Right cardiac atrium (tissue), 5 donors: ENCODE results near the gene TRIM10. TPM values are rescaled to one million over a fixed set of nuclear protein-coding genes. Genes with fewer than 3 reads are reported as not detected.
"Not testable (repeated sequence)": the region's sequence is repeated elsewhere in the genome, so short reads cannot be mapped to it uniquely, and the experiment has no call there.

ENCODE experiments used
- ATAC-seq, 2 donors: fragments of 200-7000 bp; cut with Tn5 transposase; one replicate each; pipeline versions ENCODE4 v1.8.0 to v1.9.1; 2020; ENCODE audit warnings: moderate library complexity in 2 of 2, mild to moderate bottlenecking in 1 of 2
- DNase-seq, 3 donors: peaks; one replicate each; pipeline ENCODE4 v3.0.0-alpha.2; 2020
- H3K27ac ChIP-seq: one replicate; pipeline ENCODE4 v1.5.1; 2013; ENCODE audit warnings: mild to moderate bottlenecking, low read length, control low read depth, moderate library complexity
- H3K27me3 ChIP-seq: one replicate; pipeline ENCODE4 v1.6.1; 2013; ENCODE audit not compliant: control insufficient read depth, insufficient read depth
- H3K4me1 ChIP-seq: one replicate; pipeline ENCODE4 v1.6.1; 2013; ENCODE audit warnings: low read length; ENCODE audit not compliant: control insufficient read depth, insufficient read depth
- H3K4me3 ChIP-seq: one replicate; pipeline ENCODE4 v1.5.1; 2013; ENCODE audit warnings: low read length, control low read depth
- H3K9me3 ChIP-seq: one replicate; pipeline ENCODE4 v1.6.1; 2013; ENCODE audit warnings: low read length; ENCODE audit not compliant: control insufficient read depth
- WGBS: extraction: QIAGEN DNeasy Blood & Tissue Kit; methylation state at CpG from one replicate; pipeline ENCODE4 v1.1.7; 2013; 5-methylcytosine and 5-hydroxymethylcytosine counted together
- intact Hi-C, 4 donors: fragments of 100-400 bp; cut with DNase I; formaldehyde crosslinking; loops; one replicate each; pipeline versions ENCODE4 v1.11.0 to v1.14.0; 2022 to 2023
- polyA plus RNA-seq: library from polyadenylated mRNA; stranded (reverse); fragments of 200-250 nt; gene quantifications from one replicate; pipeline ENCODE4 v1.2.3, GENCODE V29; 2013
- total RNA-seq, 4 donors: library from RNA; stranded (reverse); fragmentation: NEBNext Ultra II Directional; extraction: Animal tissue kit (Norgen Biotek cat#: 25700); gene quantifications; one replicate each; pipeline ENCODE4 v1.2.1, GENCODE V29; 2021
- donor health status: healthy with polysubstance abuse.
- donor health status: DM: no; HTN: yes; CAD: no.
- donor health status: DM: no; HTN: no; CAD: no.
- donor health status: DM: no; HTN: yes; CAD: no; lungs with severe emphysema.
- donor health status: DM: yes; HTN: yes; CAD: no.

The TRIM10 gene
- total and polyA plus RNA-seq, 5 donors = not detected

DNA sequence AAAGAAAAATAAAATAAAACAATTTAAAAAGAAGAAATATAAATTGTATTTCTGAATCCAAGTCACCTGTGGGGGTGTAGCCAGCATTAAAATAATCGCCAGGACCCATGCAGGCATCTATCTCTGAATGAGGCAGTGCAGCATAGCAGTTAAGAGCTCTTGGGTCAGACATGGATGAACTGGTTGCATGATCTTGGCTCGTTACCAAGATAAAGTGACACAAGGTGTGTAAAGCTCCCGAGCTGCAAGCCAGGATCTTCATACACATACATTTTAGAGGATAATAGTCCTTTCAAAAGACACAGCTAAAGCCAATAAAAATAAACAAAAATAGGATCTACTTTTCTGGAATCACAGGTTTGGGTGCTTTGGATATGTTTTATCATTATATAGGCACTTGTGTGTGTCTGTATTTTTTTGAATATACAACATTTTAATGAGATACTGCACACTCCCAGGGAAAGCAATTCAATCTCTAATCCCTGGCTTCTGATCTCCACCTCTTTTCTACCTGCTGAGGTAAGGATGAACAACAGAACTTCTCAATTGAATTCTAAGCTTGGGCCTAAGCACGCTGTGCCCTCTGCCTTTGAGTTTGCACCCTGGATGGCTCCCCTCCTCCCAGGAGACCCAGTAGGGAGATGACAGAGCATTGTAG is 8.9 kb downstream of the TRIM10 start:
- ATAC-seq (no peak), DNase-seq (no peak)
- intact Hi-C loops = no loop called here
- Histone ChIP-seq H3K4me3 (no peak overlapping the region), H3K27me3 (no peaks in the 10 kb centered on the region), H3K9me3 (no peaks in the 10 kb centered on the region), H3K4me1 (peaks cover 2% of the 10 kb centered on the region), H3K27ac (no peak overlapping the region)
- 64% methylated on average over 4 of the region's 4 CpGs for whole genome bisulfite sequencing

DNA sequence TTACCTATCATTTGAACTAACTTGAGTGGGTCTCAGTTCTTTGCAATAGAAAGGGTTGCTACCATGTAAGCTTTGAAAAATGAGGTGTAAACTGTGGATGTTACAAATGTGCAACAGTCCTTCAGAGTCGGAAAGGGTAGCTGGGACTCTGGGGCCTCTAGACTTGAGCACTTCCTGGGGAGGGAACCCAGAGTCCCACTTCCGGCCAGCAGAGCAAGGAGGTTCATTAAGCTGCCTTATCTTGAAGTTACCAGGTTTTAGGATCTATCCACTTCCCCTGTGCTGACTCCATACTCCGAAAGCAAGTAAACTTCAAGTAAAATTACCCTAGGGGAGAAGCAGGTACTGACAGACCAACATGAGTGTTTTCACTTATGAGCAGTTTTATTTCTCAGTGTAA is 9.4 kb downstream of the TRIM10 start:
- no peaks in the 10 kb centered on the region for H3K9me3 ChIP-seq
- H3K27me3 ChIP-seq = no peaks in the 10 kb centered on the region
- no peak for DNase-seq
- no peak overlapping the region for H3K4me3 ChIP-seq
- intact Hi-C loops = no loop called here
- H3K27ac ChIP-seq = no peak overlapping the region
- H3K4me1 ChIP-seq = peaks cover 2% of the 10 kb centered on the region
- no peak for ATAC-seq
- 44% methylated on average over 3 of the region's 3 CpGs for WGBS

DNA sequence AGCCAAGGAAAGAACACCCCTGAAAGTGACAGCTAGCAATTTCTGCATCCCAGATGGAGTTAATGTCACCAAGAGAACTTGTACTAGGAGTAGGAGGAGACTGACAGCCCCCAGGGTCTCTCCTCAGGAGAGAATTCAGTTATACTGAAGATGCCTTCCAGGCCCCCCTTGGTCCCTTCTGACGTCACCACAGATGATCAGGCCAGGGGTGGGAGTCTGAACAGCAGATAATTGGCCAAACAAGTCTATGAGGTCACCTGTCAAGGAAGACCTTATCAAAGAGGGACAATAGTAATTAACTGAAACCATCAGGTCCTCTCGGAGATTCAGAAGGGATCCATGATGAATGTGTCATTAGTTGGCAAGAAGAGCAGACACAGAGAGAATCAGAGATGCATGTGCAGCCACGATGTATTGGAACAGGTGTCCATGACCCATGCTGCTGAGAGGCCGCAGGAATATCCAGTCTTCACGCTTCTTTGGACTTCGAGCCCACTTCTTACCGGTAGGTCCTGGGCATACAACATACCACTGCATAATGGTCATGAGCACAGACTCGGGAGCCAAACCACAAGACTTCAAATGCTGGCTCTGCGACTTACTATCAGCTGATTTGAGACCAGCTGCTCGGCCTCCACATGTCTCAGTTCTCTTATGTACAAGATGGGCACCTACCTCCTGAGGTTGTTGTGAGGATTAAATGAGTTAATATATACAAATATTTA is 10.2 kb downstream of the TRIM10 start:
- DNase-seq (no peak), ATAC-seq (no peak)
- H3K4me3 ChIP-seq = no peak overlapping the region
- no peaks in the 10 kb centered on the region for H3K9me3 ChIP-seq
- H3K4me1 ChIP-seq = no peaks in the 10 kb centered on the region
- no peaks in the 10 kb centered on the region for H3K27me3 ChIP-seq
- intact Hi-C loops = no loop called here
- 81% methylated on average over 10 of the region's 10 CpGs for WGBS
- H3K27ac ChIP-seq = no peak overlapping the region

DNA sequence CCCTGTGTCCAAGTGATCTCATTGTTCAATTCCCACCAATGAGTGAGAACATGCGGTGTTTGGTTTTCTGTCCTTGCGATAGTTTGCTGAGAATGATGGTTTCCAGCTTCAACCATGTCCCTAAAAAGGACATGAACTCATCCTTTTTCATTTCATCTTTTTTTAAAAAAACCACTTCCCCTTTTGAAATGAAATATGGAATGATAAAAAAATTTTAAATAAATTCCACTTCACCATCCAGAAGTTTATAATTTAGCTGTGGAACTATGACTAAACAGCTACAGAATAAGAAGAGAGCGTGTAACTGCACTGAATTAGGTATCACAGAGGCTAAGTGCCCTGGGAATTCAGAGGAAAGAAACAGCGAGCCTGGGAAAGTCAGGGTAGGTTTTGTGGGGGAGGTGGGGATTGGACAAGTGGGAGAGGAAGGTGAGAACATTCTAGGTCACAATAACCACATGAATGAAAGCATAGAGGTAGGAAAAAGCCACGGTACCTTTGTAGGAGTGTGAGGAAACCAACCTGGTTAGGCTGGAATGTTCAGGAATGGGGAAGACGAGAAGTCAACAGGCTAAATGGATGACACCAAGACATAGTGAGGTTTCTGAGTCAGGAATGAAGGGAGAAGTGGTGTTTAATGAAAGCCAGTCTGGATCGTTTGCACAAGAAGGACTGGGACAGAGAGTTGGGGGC is 11.0 kb downstream of the TRIM10 start:
- no peak for DNase-seq
- no peaks in the 10 kb centered on the region for H3K27me3 ChIP-seq
- H3K9me3 ChIP-seq = no peaks in the 10 kb centered on the region
- no peak for ATAC-seq
- no peak overlapping the region for H3K4me3 ChIP-seq
- intact Hi-C loops = no loop called here
- no peaks in the 10 kb centered on the region for H3K4me1 ChIP-seq
- WGBS = 64% methylated on average over 7 of the region's 7 CpGs
- no peak overlapping the region for H3K27ac ChIP-seq

DNA sequence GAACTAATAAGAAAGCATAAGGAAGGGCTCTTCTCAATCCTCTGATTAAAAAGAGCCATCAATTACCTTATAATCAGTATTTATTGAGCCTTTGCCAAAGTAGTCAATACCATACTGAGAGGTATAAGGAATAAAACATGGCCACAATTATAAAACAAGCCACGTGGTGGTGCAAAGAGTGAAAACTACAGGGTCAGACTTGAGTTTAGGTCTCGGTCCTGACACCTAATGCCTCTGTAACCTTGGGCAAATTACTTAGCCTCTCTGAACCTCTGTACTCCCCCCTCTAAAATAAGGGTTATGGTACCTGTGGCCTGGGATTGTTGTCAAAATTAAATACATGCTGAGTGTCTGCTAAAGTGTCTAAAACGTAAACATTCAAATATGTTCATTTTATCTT is 11.8 kb downstream of the TRIM10 start:
- no peak for DNase-seq

DNA sequence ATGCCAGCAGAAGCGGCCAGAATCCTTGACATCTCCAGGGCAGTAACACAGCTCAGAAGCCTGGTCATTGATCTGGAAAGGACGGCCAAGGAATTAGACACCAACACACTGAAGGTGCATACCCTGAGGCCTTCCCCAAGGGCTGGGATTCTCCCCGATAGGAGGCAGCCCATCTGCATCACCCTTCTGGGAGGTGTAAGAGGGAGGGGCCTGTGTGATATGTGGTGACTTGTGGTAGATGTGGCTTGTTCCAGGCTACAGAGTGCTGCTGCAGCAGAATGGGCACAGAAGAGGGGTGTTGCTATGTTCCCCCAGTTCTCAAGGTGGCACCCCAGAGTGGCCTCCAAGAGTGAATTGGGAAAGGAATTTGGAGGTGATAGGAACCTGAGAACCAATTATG is 13.9 kb downstream of the TRIM10 start:
- no peaks in the 10 kb centered on the region for H3K9me3 ChIP-seq
- WGBS = 65% methylated on average over 3 of the region's 3 CpGs
- ATAC-seq (peak in 1 of 2 donors; percentile 35), DNase-seq (no peak)
- no peak overlapping the region for H3K27ac ChIP-seq
- H3K4me3 ChIP-seq = no peak overlapping the region
- intact Hi-C loops = no loop called here
- no peaks in the 10 kb centered on the region for H3K4me1 ChIP-seq
- no peaks in the 10 kb centered on the region for H3K27me3 ChIP-seq

More for the DNA sequence above, 11.8 kb downstream of the TRIM10 start:
- no peak for ATAC-seq
- WGBS = 65% methylated on average over 3 of the region's 3 CpGs
- Histone ChIP-seq H3K27me3 (no peaks in the 10 kb centered on the region), H3K27ac (no peak overlapping the region), H3K4me1 (no peaks in the 10 kb centered on the region), H3K9me3 (no peaks in the 10 kb centered on the region), H3K4me3 (no peak overlapping the region)
- intact Hi-C loops = no loop called here

DNA sequence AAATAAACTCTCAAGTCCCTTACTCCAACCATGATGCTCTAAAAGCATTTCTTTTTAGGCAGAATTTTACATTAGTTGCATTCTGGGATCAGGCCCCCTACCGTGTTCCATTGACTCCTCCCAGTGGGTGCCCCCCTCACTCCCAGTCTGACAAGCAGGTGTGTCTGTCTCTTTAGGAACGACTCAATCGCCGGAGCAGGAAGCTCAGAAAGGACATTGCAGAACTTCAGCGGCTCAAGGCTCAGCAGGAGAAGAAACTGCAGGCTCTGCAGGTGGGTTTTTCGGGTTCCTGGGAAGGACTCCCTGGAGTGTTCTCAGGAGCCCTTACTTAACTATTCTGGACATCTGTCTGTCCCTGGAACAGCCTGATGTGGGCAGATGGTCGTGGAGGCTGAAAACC is 15.2 kb downstream of the TRIM10 start:
- DNase-seq (no peak), ATAC-seq (no peak)
- H3K27ac ChIP-seq = no peak overlapping the region
- no peaks in the 10 kb centered on the region for H3K9me3 ChIP-seq
- intact Hi-C loops = no loop called here
- no peaks in the 10 kb centered on the region for H3K27me3 ChIP-seq
- WGBS = 48% methylated on average over 7 of the region's 7 CpGs
- no peaks in the 10 kb centered on the region for H3K4me1 ChIP-seq
- no peak overlapping the region for H3K4me3 ChIP-seq

DNA sequence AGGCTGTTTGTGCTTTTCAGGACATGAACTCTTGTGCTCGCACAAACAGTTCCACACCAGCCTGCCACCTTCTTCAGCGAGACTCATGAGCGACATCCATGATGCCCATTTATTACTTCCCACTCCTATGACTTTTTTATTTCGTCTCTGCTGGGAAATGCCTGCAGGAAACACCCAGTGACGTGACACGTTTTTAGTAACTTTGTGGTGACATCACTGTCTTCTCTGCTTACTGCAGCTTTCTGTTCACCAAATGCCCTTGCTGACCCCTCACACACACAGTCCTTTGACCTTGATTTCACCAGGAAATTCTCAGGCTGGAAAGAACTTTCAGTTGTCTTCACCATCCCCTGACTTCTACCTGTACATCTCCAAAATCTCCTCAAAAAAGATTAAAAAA is 16.2 kb downstream of the TRIM10 start:
- Histone ChIP-seq H3K27ac (no peak overlapping the region), H3K27me3 (no peaks in the 10 kb centered on the region), H3K9me3 (no peaks in the 10 kb centered on the region), H3K4me1 (no peaks in the 10 kb centered on the region), H3K4me3 (no peak overlapping the region)
- 48% methylated on average over 6 of the region's 6 CpGs for WGBS
- DNase-seq (no peak), ATAC-seq (no peak)
- intact Hi-C loops = no loop called here

DNA sequence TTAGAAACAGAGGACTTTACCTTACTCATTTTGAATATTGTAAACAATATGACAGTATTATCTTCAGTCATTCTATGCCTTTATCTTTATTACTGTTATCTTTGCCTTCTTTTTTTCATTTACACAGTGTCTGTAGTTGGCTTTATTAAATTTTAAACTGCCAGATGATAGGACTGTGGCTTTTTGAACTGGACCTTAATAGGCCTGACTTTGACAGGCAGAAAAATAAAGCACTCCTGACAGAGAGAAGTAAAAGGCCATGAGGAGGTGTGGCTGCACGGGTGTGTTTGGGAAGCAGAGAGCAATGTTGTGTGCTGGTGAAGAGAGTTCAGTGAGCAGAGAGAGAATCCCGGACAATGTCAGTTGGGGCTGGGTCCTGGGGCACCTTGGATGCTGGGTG is 17.2 kb downstream of the TRIM10 start:
- H3K4me3 ChIP-seq = no peak overlapping the region
- no peaks in the 10 kb centered on the region for H3K4me1 ChIP-seq
- intact Hi-C loops = no loop called here
- DNase-seq (no peak), ATAC-seq (no peak)
- no peaks in the 10 kb centered on the region for H3K27me3 ChIP-seq
- H3K27ac ChIP-seq = no peak overlapping the region
- WGBS = 64% methylated on average over 2 of the region's 2 CpGs
- no peaks in the 10 kb centered on the region for H3K9me3 ChIP-seq

DNA sequence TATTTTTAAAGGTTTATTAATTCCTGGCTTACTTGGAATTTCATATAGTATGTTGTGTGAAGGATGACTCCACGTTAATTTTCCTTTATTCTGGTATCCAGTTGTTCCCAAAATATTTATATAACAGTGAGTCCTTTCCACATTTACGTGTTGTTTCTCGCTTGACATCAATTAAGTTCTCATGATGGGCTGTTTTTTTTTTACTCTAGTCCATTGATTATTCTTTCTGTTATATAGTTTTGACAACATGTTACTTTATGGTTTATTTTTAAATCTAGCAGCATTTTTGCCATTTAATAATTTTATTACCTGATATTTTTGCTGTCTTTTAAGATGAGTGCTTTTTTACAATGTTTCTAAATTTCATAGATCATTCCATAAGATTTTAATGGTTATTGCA is 18.3 kb downstream of the TRIM10 start:
- intact Hi-C loops = no loop called here
- WGBS = 74% methylated on average over 3 of the region's 3 CpGs
- Histone ChIP-seq H3K4me3 (no peak overlapping the region), H3K27ac (no peak overlapping the region), H3K27me3 (no peaks in the 10 kb centered on the region), H3K9me3 (no peaks in the 10 kb centered on the region), H3K4me1 (no peaks in the 10 kb centered on the region)
- no peak for DNase-seq
- ATAC-seq = no peak

DNA sequence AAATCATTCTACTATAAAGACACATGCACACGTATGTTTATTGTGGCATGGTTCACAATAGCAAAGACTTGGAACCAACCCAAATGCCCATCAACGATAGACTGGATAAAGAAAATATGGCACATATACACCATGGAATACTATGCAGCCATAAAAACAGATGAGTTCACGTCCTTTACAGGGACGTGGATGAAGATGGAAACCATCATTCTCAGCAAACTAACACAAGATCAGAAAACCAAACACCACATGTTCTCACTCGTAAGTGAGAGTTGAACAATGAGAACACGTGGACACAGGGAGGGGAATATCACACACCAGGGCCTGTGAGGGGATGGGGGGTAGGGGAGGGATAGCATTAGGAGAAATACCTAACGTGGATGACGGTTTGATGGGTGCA is 20.8 kb downstream of the TRIM10 start:
- H3K27me3 ChIP-seq, H3K9me3 ChIP-seq, ATAC-seq, H3K4me3 ChIP-seq, intact Hi-C loops, H3K4me1 ChIP-seq, DNase-seq, H3K27ac ChIP-seq: not testable (repeated sequence)
- 77% methylated on average over 8 of the region's 8 CpGs for WGBS
